ENCODE data around the gene F11. TPM values are rescaled to one million over a fixed set of nuclear protein-coding genes. Genes with fewer than 3 reads are reported as not detected.
"Not testable (repeated sequence)": the region's sequence is repeated elsewhere in the genome, so short reads cannot be mapped to it uniquely, and the experiment has no call there.

Gene F11
- total RNA-seq, 1 experiment from 2014 or later, result not detected

DNA sequence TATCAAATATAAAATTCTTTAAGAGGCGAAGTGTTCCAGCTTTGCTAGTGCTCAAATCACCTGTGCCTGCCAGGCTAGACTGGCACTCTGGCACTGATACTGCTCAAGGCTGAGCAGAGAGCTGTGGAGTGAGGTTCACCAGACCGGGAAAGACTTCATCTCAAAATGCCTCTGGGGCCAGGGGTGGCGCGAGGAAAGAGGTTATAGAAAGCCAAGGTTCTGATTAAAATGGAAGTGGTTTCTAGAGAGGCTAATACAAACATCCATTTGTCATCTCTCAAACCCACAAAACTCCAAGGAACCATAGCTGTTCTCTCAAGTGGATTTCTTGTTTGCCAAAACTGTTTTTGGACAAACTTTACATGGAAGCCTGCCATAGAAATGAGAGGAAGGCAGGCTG is 41.5 kb downstream of the F11 start:
- no peak for DNase-seq (ENCODE audit: unreplicated experiment)
- no TSS peak for BruUV-seq (replicated peaks)
- intact Hi-C loops (cut with micrococcal nuclease), result no loop called here
- no peak for TF ChIP-seq CTCF (IDR thresholded peaks at IDR 0.05; ENCODE audit: unreplicated experiment)
- Mint-ChIP-seq H3K27me3 (ENCODE audit: insufficient read depth, unreplicated experiment) (peaks cover 17% of the 10 kb centered on the region), H3K9me3 (ENCODE audit: unreplicated experiment) (no peaks in the 10 kb centered on the region), H3K4me1 (ENCODE audit: insufficient read depth, unreplicated experiment) (no peaks in the 10 kb centered on the region), H3K4me3 (ENCODE audit: unreplicated experiment) (no peak overlapping the region), H3K27ac (ENCODE audit: low read depth, unreplicated experiment) (no peak overlapping the region), H3K36me3 (ENCODE audit: insufficient read depth, unreplicated experiment) (no peaks in the 10 kb centered on the region)
- POLR2A ChIA-PET, result no interaction called here
- CTCF ChIA-PET, result interaction anchor here (0.6 to 1.7 kb wide), 3 partner anchors 9 to 286 kb away, joined by 3 to 11 read pairs (median 3); no protein-coding TSS in a partner anchor

DNA sequence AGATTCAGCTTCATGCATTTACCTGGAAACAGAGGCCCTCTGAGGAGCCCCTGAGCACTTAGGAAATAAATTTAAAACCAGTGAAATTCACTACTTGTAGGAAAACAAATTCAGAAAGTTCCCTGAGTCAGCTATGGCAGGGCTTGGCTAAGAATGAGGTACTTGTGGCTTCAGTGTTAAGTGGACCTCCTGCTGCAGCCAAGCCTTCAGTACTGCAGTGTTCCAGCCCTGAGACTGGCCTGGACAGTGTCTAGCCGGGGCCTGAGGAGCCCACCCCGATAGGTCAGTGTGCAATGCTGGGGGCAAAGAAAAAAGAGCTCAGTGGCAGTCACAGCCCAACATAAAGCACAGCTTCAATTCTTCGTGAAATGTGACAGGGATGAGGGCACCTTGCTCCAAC is 41.9 kb downstream of the F11 start:
- intact Hi-C loops (cut with micrococcal nuclease), result no loop called here
- H3K9me3 Mint-ChIP-seq (ENCODE audit: unreplicated experiment), result no peaks in the 10 kb centered on the region
- H3K4me3 Mint-ChIP-seq (ENCODE audit: unreplicated experiment), result no peak overlapping the region

DNA sequence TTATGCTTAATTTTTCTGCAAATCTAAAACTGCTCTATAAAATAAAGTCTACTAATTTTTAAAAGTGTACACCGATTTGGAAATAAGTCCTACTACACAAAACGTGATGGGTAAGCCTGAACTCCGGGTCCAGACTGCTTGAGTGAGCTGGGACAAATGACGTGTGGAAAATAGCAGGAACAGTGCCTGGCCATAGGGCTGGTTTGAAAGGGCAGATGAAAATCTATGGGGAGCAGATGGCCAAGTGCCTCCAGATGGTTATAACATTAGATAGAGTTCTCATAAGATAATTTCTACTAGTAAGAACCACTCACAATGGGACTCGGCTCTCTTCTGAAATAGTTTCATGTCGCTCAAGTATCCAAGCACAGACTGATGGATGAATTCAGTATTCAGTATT is 52.5 kb downstream of the F11 start:
- CTCF ChIA-PET, result no interaction called here
- Mint-ChIP-seq H3K36me3 (ENCODE audit: insufficient read depth, unreplicated experiment) (peaks cover 5% of the 10 kb centered on the region), H3K9me3 (ENCODE audit: unreplicated experiment) (no peaks in the 10 kb centered on the region), H3K27ac (ENCODE audit: low read depth, unreplicated experiment) (no peak overlapping the region), H3K4me3 (ENCODE audit: unreplicated experiment) (no peak overlapping the region), H3K4me1 (ENCODE audit: insufficient read depth, unreplicated experiment) (no peaks in the 10 kb centered on the region), H3K27me3 (ENCODE audit: insufficient read depth, unreplicated experiment) (peaks cover 22% of the 10 kb centered on the region)
- no peak for TF ChIP-seq CTCF (IDR thresholded peaks at IDR 0.05; ENCODE audit: unreplicated experiment)
- no peak for DNase-seq (ENCODE audit: unreplicated experiment)
- no TSS peak for BruUV-seq (replicated peaks)
- POLR2A ChIA-PET, result no interaction called here
- intact Hi-C loops (cut with micrococcal nuclease), result no loop called here

More for the DNA sequence above, 41.9 kb downstream of the F11 start:
- no peak for TF ChIP-seq CTCF (IDR thresholded peaks at IDR 0.05; ENCODE audit: unreplicated experiment)
- Mint-ChIP-seq H3K27me3 (ENCODE audit: insufficient read depth, unreplicated experiment) (peaks cover 17% of the 10 kb centered on the region), H3K36me3 (ENCODE audit: insufficient read depth, unreplicated experiment) (no peaks in the 10 kb centered on the region), H3K27ac (ENCODE audit: low read depth, unreplicated experiment) (no peak overlapping the region), H3K4me1 (ENCODE audit: insufficient read depth, unreplicated experiment) (no peaks in the 10 kb centered on the region)
- DNase-seq (ENCODE audit: unreplicated experiment), result no peak
- CTCF ChIA-PET, result interaction anchor here (0.6 to 1.7 kb wide), 3 partner anchors 9 to 286 kb away, joined by 3 to 11 read pairs (median 3); no protein-coding TSS in a partner anchor
- POLR2A ChIA-PET, result no interaction called here
- no TSS peak for BruUV-seq (replicated peaks)

GRCh38 chr4:186324660-186325059 is 58.7 kb downstream of the F11 start:
- H3K27ac Mint-ChIP-seq (ENCODE audit: low read depth, unreplicated experiment); H3K4me1 Mint-ChIP-seq (ENCODE audit: insufficient read depth, unreplicated experiment); H3K4me3 Mint-ChIP-seq (ENCODE audit: unreplicated experiment); H3K9me3 Mint-ChIP-seq (ENCODE audit: unreplicated experiment); POLR2A ChIA-PET; H3K36me3 Mint-ChIP-seq (ENCODE audit: insufficient read depth, unreplicated experiment); BruUV-seq (replicated peaks); CTCF ChIA-PET; intact Hi-C loops (cut with micrococcal nuclease); DNase-seq (ENCODE audit: unreplicated experiment): not testable (repeated sequence)
- peaks cover 16% of the 10 kb centered on the region for H3K27me3 Mint-ChIP-seq (ENCODE audit: insufficient read depth, unreplicated experiment)

DNA sequence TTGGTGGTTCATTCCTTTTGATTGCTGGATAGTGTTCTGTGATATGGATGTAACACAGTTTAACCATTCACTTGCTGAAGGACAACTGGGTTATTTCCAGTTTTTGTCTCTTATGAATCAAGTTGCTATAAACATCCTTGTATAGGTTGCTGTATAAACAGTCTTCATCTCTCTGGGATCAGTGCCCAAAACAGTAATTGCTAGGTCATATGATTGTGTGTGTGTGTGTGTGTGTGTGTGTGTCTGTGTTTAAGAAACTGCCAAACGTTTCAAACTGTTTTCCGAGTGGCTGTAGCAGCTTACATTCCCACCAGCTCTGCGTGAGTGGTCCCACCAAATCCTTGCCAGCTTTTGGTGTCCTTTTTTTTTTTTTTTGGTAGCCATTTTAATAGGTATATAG is 60.4 kb downstream of the F11 start:
- Mint-ChIP-seq H3K27ac (ENCODE audit: low read depth, unreplicated experiment) (no peak overlapping the region), H3K4me1 (ENCODE audit: insufficient read depth, unreplicated experiment) (no peaks in the 10 kb centered on the region), H3K27me3 (ENCODE audit: insufficient read depth, unreplicated experiment) (peaks cover 16% of the 10 kb centered on the region), H3K9me3 (ENCODE audit: unreplicated experiment) (peaks cover 3% of the 10 kb centered on the region), H3K36me3 (ENCODE audit: insufficient read depth, unreplicated experiment) (no peaks in the 10 kb centered on the region), H3K4me3 (ENCODE audit: unreplicated experiment) (no peak overlapping the region)
- CTCF ChIA-PET, result no interaction called here
- intact Hi-C loops (cut with micrococcal nuclease), result no loop called here
- DNase-seq (ENCODE audit: unreplicated experiment), result peak; percentile 8
- BruUV-seq (replicated peaks), result no TSS peak
- no peak for TF ChIP-seq CTCF (IDR thresholded peaks at IDR 0.05; ENCODE audit: unreplicated experiment)
- POLR2A ChIA-PET, result no interaction called here
